T-helper 1 cell (primary cell): Measurements from ENCODE around the gene RUFY3.
A peak's percentile ranks its signal among the peaks of the same experiment; 100 is the strongest.
"Not testable (repeated sequence)": the region's sequence is repeated elsewhere in the genome, so short reads cannot be mapped to it uniquely, and the experiment has no call there.

Experiments used
- DNase-seq, 5 donors: peaks; one replicate each; pipeline ENCODE4 v3.0.0-alpha.2; 2012 to 2020

RUFY3 gene

GRCh38 chr4:70737006-70737405, 15.2 kb downstream of the RUFY3 start:
- peak in 1 of 5 donors; percentile 43 for DNase-seq

- DNase-seq, result no peak
Observed at GRCh38 chr4:70737409-70737808, 15.6 kb downstream of the RUFY3 start.

- DNase-seq, result no peak
Observed at GRCh38 chr4:70739496-70740337, 18.0 kb downstream of the RUFY3 start.

GRCh38 chr4:70741867-70742658, 20.3 kb downstream of the RUFY3 start:
- DNase-seq, result no peak

- no peak for DNase-seq
Observed at GRCh38 chr4:70743731-70744130, 22.0 kb downstream of the RUFY3 start.

GRCh38 chr4:70746179-70746839, 24.5 kb downstream of the RUFY3 start:
- no peak for DNase-seq

- no peak for DNase-seq
Observed at GRCh38 chr4:70747874-70748273, 26.1 kb downstream of the RUFY3 start.

GRCh38 chr4:70749313-70749712, 27.5 kb downstream of the RUFY3 start:
- no peak for DNase-seq

- DNase-seq, result no peak
Observed at GRCh38 chr4:70752236-70752635, 30.5 kb downstream of the RUFY3 start.

GRCh38 chr4:70753630-70754029, 31.9 kb downstream of the RUFY3 start:
- DNase-seq, result no peak

GRCh38 chr4:70754470-70754869, 32.7 kb downstream of the RUFY3 start:
- DNase-seq, result no peak

GRCh38 chr4:70754990-70755688, 33.4 kb downstream of the RUFY3 start:
- DNase-seq, result no peak

GRCh38 chr4:70759126-70759525, 37.4 kb downstream of the RUFY3 start:
- DNase-seq, result no peak

- DNase-seq, result no peak
Observed at GRCh38 chr4:70759627-70760026, 37.9 kb downstream of the RUFY3 start.

- no peak for DNase-seq
Observed at GRCh38 chr4:70760662-70761061, 38.9 kb downstream of the RUFY3 start.

- no peak for DNase-seq
Observed at GRCh38 chr4:70761276-70761816, 39.6 kb downstream of the RUFY3 start.

GRCh38 chr4:70765368-70765767, 43.6 kb downstream of the RUFY3 start:
- no peak for DNase-seq

- DNase-seq, result no peak
Observed at GRCh38 chr4:70768301-70768948, 46.7 kb downstream of the RUFY3 start.

- DNase-seq, result not testable (repeated sequence)
Observed at GRCh38 chr4:70769396-70769795, 47.6 kb downstream of the RUFY3 start.

- no peak for DNase-seq
Observed at GRCh38 chr4:70772929-70773555, 51.3 kb downstream of the RUFY3 start.

- DNase-seq, result no peak
Observed at GRCh38 chr4:70778888-70779422, 57.2 kb downstream of the RUFY3 start.
